ENCODE data around the gene SSPN. TPM values are rescaled to one million over a fixed set of nuclear protein-coding genes. Genes with fewer than 3 reads are reported as not detected.

SSPN gene
- total RNA-seq, 1 donor from 2014 or later: 0.84 TPM

DNA sequence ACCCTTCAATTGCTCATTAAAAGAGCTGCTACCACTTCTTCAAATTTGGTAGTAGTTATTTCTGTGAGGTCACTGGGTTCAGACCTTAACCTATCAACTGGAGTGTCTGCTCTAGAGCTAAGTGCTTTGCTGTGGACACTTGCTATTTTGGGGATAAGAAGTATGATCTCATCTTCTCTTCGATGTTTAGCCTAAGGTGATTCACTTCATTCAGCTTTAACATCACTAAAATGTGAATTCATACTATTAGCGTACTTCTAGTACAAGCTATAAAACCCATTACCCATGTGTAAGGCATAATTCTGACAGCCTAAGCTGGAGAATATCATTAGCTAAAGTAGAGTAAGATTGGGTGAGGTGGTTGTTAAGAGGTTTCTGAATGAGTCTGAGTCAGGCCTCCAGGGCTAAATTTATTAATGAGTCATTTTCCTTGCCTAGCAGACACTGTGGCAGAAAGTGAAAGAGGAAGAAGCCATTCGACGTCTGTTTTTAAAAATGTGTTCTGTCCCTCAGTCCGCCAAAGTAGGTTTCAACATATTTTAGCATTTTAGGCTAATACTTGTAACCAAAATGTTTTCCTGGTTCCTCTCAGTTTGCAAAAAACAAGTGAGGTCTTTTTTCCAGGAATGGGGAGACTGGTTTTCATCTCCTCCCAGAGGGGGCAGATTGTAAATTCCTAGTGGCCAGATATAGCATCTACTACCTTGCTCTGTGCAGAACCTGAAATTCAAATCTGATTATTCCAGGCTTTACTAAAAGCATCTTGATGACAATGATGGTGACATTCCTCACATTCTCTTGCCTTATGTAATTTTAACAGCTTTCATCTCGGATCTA lies 103.6 kb downstream of the SSPN start:
- peaks cover 7% of the 10 kb centered on the region for H3K4me1 Mint-ChIP-seq
- Histone ChIP-seq H2AFZ (replicated peaks) (no peak overlapping the region), H4K20me1 (ENCODE audit: low read depth) (no peaks in the 10 kb centered on the region), H3K4me1 (no peaks in the 10 kb centered on the region), H3K27ac (no peak overlapping the region), H3K9ac (no peak overlapping the region), H3K79me2 (ENCODE audit: low read depth) (no peaks in the 10 kb centered on the region), H3K4me2 (no peak overlapping the region), H3K36me3 (no peaks in the 10 kb centered on the region), H3K4me3 (no peak overlapping the region), H3K27me3 (no peaks in the 10 kb centered on the region), H3K9me3 (ENCODE audit: low read depth) (no peaks in the 10 kb centered on the region), H3F3A (ENCODE audit: low read depth) (no peaks in the 10 kb centered on the region)
- no peak overlapping the region for H3K4me3 Mint-ChIP-seq
- no peak for DNase-seq (ENCODE audit: low spot score)
- TF ChIP-seq, protein P1, sequence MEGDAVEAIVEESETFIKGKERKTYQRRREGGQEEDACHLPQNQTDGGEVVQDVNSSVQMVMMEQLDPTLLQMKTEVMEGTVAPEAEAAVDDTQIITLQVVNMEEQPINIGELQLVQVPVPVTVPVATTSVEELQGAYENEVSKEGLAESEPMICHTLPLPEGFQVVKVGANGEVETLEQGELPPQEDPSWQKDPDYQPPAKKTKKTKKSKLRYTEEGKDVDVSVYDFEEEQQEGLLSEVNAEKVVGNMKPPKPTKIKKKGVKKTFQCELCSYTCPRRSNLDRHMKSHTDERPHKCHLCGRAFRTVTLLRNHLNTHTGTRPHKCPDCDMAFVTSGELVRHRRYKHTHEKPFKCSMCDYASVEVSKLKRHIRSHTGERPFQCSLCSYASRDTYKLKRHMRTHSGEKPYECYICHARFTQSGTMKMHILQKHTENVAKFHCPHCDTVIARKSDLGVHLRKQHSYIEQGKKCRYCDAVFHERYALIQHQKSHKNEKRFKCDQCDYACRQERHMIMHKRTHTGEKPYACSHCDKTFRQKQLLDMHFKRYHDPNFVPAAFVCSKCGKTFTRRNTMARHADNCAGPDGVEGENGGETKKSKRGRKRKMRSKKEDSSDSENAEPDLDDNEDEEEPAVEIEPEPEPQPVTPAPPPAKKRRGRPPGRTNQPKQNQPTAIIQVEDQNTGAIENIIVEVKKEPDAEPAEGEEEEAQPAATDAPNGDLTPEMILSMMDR (IDR thresholded peaks at IDR 0.05): no peak
- no peak for TF ChIP-seq EZH2 (IDR thresholded peaks at IDR 0.05)
- no peak for TF ChIP-seq EZH2phosphoT487 (IDR thresholded peaks at IDR 0.05)
- H3K27me3 Mint-ChIP-seq (ENCODE audit: insufficient read depth, low read depth): peaks cover 2% of the 10 kb centered on the region
- no peak overlapping the region for H3K27ac Mint-ChIP-seq
- H3K36me3 Mint-ChIP-seq: no peaks in the 10 kb centered on the region
- no peaks in the 10 kb centered on the region for H3K9me3 Mint-ChIP-seq

- Histone ChIP-seq H3K27me3 (no peaks in the 10 kb centered on the region), H3K4me2 (no peak overlapping the region), H3K79me2 (ENCODE audit: low read depth) (no peaks in the 10 kb centered on the region), H3K36me3 (no peaks in the 10 kb centered on the region), H3K9ac (no peak overlapping the region), H2AFZ (replicated peaks) (no peak overlapping the region), H3K27ac (no peak overlapping the region), H3K4me3 (no peak overlapping the region), H3K4me1 (no peaks in the 10 kb centered on the region), H3K9me3 (ENCODE audit: low read depth) (no peaks in the 10 kb centered on the region), H4K20me1 (ENCODE audit: low read depth) (no peaks in the 10 kb centered on the region), H3F3A (ENCODE audit: low read depth) (no peaks in the 10 kb centered on the region)
- H3K27me3 Mint-ChIP-seq (ENCODE audit: insufficient read depth, low read depth): peaks cover 2% of the 10 kb centered on the region
- TF ChIP-seq, protein P1 (IDR thresholded peaks at IDR 0.05): no peak
- TF ChIP-seq EZH2 (IDR thresholded peaks at IDR 0.05) (no peak), EZH2phosphoT487 (IDR thresholded peaks at IDR 0.05) (no peak)
- no peak overlapping the region for H3K4me3 Mint-ChIP-seq
- H3K36me3 Mint-ChIP-seq: no peaks in the 10 kb centered on the region
- no peak overlapping the region for H3K27ac Mint-ChIP-seq
- H3K9me3 Mint-ChIP-seq: no peaks in the 10 kb centered on the region
- no peak for DNase-seq (ENCODE audit: low spot score)
- H3K4me1 Mint-ChIP-seq: peaks cover 7% of the 10 kb centered on the region
Observed at GRCh38 chr12:26299751-26300150, 104.4 kb downstream of the SSPN start.

Other genes with a start within 250 kb of the SSPN start
- gene RASSF8, start 236.9 kb upstream of the SSPN start, total RNA-seq (ENCODE audit: low replicate concordance): 53.9 and 77.0 TPM in 2 replicates
- gene BHLHE41, start 70.5 kb upstream of the SSPN start, total RNA-seq (ENCODE audit: low replicate concordance): 0.12 TPM in 1 of 2 replicates, not detected in the other